SW480 (cell line): ENCODE results near the gene CCDC197.

Source experiments
- DNase-seq: peaks from one replicate; pipeline ENCODE4 v3.0.0-alpha.2; 2016; ENCODE audit warnings: low spot score

Gene CCDC197

DNA sequence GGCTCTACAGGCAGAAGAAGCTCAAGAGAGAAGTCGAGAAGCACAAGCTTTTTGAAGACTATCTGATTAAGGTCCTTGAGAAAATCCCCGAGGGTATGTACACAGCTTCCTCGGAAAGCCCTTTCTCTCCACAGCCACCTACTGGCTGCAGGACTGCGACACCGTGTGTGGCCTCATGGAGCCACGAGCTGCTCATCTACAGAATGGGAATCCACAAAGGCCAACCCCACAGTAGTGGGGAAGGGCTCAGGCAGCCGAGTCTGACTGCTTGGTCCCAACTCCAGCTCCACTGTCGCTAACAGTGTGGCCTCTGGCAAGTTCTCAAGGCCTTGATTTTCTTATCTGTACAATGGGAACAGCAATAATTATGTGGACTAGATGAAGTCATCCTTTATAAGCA is 2.5 kb downstream of the CCDC197 start:
- DNase-seq = no peak

DNA sequence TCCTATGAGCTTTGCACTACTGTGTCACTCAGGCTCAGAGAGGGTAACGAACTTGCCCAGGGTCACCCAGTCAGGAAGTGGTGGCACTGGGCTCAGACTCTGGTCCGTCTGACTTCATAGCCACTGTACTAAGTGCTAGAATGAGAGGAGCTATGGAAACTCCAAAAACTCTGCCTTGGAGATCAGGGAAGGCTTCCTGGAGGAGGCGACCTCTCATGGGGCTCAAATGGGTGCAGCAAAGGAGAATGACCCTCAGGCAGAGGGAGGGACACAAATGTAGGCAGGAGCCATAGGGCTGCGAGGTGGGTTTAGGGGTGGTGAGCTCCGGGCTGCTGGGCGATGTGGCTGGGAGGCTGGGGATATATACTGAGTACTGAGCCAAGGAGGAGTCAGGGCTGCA is 3.2 kb downstream of the CCDC197 start:
- DNase-seq = no peak

DNA sequence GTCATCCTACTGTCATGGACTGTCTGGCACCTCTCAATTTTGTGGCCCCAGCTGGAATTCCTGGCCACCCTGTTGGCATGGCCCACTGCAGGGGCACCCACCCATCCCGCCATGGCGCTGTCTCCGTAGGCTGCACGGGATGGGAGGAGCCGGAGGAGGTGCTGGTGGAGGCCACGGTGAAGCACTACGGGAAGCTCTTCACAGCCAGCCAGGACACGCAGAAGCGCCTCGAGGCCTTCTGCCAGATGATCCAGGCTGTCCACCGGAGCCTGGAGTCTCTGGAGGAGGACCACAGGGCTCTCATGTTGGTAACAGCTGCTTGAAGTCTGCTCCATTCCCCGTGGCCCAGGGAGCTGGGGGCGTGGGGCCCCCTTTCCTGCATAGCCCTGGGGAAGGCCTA is 3.9 kb downstream of the CCDC197 start:
- DNase-seq = no peak

DNA sequence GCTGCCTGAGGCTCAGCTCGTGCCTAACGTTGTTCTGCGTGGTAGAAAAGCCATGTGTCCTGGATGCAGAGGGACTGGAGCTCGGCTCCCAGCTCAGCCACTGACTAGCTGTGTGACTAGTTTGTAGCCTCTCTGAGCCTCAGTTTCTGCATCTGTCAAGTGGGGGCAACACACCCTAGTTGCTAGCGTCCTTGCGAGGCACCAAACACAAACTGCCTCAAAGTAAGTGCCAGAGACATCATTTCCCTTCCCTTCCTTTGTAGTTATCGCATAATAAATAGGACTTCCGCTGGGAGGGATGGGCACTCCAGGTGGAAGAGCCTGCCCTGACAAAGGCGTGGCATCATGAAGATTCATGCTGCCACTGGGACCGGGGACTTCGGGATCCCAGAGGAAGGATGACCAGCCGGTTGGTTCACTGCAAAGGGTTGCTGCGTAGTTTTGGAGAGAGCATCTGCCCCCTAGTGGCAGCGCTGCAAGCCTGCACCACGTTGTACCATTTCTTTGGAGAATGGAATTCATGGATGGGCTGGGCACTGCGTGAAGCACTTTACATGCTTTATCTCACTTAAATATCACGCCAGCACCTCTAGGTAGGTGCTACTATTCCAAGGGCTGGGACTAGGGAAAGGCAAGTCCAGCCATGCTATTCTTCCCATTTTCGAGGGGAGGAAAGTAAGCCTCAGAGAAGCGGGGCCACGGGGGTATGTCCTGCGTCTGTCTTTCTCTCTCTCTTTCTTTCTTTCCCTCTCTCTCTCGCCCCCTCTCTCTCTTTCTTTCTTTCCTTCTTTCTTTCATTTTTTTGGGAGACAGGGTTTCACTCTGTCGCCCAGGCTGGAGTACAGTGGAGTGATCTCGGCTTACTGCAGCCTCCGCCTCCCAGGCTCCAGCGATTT is 4.6 kb downstream of the CCDC197 start:
- DNase-seq = peak; percentile 94

DNA sequence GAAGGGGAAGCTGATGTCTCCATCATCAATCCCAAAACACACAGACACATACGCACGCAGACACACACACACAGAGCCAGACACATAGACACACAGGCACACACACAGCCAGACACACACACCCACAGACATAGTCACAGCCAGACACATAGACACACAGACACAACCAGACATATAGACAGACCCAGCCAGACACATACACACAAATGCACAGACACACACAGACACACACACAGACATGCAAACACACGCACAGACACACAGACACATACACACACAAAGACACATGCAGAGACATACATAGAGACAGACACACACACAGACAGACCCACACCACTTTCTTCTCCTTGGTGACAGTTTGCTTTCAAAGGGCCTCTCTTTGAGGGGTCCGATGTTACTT is 6.3 kb downstream of the CCDC197 start:
- DNase-seq = no peak

DNA sequence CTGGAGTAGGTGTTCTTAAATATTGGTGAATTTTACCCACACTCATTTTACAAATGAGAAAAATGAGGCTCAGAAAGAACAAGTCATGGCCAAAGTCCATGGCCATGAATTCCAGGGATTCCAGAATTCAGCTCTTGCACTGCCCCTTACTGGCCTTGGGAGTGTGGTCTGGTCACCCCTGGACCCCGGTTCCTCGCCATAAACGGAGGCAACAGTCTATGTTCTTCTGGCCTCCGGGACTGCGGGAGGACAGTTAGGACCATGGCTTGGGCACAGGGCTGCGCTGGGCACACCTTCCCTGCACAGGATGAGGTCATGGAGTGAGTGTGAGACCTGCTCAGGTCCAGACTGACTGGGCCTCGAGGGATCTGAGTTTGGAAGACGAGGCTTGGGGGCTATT is 6.9 kb downstream of the CCDC197 start:
- DNase-seq = no peak

DNA sequence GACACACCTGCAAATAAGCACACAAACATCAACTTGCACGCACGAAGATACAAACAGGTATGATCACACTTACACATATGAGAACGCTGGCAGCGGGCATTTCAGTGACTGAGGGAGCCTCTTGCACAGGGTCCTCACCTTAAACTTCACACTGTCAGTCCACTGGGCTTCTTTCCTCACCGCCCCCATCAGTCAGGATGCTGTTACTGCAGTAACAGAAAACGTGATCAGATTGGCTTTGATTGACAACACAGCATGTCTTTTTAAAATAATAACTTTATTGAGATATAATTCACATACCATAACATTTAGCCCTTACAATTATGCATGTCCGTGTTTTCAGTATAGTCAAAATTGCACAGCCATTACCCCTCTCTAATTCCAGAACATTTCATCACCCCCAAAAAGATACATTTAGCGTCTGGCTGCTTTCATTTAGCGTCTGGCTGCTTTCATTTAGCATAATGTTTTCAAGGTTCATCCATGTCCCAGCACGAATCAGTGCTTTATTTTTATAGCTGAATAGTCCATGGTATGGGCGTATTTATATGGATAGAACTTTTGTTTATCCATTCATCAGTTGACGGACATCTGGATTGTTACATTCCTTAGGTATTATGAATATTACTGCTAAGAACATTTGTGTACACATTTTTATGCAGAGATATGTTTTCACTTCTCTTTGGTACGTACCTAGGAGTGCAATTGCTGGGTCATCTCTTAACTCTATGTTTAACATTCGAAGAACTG is 8.4 kb downstream of the CCDC197 start:
- no peak for DNase-seq

DNA sequence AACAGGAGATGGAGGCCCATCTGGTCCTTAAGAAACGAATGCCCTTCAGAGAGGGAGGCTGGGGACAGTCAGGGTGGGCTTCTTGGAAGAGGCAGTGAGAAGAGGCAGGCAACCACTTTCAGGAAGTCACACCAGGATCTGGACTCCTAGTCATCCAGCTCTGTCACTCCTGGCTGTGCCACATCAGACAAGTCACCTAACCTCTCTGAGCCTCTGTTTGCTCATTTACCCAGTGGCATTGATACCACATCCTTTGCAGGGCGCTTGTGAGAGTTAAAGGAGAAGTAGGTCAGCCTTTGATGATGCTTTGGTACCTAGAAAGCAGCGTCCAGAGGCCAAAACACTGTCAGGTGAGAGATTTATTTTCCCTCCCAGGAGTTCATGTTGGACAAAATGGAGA is 11.1 kb downstream of the CCDC197 start:
- no peak for DNase-seq

DNA sequence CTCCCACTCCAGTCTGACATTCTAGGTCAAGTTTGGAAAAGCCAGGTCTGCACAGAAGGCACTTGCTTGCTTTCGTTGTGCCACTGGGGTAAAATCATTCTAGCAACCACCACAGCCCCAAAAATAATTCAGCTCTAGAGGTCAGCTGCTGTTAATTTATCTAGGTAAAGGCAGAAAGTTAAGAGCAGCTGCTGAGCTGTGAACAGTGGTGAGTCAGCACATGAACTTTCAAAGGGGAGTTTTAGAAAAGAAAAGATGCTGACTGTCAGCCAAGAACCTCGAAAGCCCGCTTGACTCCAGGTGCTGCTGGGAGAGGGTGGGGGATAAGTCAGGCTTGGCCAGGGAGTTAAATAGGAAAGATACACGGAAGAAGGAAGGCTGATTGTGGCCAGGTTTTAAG is 12.7 kb downstream of the CCDC197 start:
- peak; percentile 35 for DNase-seq

DNA sequence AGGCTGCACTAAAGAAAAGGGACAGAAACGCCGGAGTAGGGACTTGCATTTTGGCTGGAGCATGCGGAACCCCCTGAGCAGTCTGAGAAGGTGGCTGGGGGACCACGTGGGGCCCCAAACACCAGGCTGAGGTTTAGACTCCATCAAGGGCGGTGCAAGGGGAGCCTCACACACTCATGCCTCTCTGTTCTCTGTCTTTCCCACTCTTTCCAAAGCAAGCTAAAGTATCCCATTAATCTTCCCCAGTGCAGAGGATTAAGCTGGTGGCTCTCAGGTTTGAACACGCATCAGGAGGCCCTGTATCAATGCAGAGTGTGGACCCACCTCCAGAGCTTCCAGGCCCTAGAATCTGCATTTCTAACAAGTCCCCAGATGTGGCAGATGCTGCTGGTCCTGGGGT is 13.5 kb downstream of the CCDC197 start:
- no peak for DNase-seq

DNA sequence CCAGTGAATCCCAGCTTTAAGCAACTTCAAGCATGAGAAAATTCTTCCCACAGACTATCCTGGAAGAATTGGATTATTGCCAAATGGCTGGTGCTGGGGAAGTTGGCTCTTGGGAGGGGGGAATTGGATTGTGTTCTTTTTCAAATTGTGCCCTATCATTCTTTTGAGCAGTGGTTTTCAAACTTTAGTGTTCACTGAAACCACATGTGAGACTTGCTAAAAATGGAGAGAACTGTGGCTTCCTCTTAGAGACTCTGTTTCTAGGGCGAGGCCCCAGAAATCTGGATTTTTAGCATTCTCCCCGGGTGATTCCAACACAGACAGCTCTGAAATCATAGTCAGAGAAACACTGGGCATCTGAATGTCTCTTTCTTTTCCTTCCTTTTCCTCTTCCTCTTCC is 14.7 kb downstream of the CCDC197 start:
- peak; percentile 55 for DNase-seq

DNA sequence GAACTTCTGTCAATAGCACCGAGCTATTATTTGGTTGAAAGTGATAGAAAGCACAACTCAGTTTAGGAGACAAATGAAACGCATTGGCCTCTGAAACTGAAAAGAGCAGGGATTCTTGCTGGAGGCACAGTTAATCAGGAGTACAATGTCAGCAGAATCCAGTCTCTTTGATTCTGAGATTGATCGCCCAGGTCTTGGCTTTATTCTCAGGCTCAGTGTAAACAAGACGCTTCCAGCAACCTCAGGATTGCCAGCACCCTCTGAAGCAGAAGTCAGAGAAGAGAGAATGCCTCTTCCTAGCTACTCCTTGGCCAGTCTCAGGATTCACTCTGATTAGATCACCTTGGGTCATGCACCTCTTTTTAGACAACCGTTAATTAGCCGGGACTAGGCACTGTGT is 17.3 kb downstream of the CCDC197 start:
- DNase-seq = no peak

DNA sequence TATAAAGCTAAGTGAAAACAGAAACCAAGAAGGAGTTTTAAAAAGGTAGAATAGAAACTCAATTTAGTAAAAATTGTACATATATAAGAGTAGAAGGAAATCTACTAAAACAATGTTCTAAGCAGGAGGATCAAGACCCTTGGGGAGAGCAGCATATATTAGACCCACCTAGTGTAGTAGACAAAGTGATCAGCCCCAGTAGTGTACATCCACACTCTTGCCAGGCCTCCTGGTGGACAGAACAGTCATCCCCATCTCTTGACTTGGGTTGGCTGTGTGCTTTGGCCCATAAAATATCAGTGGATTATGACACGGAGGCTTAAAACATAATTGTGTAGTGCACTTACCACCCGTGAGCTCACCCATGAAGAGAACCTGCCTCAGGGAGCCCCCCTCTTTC is 18.1 kb downstream of the CCDC197 start:
- no peak for DNase-seq

DNA sequence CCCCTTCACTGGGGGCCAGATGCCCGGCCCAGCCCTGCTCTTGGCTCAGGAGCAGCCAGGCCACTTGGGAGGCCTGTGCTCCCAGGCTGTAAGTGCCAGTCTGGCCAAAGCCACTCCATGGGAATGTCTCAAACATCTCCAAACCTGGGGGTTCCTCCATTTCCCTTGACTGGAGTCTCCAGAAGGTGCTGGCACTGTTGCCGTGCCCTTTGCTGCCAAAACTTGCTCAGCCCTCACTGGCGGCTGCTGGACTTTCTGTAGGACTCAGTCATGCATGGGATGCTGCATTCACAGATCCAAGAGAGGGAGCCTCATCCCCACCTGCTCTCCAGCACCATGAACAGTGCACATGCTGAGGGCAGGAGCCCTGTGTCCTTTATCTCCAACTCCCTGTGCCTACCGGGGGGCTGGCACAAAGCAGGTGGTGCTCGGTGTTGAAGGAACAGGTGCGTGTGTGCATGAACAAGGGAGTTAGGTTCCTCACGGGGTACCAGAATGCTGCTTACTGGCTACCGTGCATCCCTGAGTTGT is 19.4 kb downstream of the CCDC197 start:
- DNase-seq = no peak

DNA sequence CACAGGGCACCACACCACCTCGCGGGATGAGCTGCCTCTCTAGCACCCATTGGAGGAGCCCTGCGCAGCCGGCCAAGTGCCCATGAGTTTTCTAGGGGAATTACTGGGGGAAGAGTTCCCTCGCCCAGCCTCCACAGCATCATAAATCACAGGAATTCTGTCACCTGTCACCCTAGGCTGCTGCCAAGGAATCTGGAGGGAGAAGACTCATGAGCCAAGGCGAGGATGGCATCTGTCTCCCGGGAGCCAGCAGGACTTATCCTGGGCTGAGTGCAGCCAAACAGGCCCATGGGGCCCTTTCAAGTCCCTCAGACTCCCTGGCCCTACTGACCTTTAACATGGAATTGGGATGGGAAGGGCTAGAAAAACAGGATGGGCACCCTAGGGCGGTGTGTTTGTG is 21.2 kb downstream of the CCDC197 start:
- no peak for DNase-seq

DNA sequence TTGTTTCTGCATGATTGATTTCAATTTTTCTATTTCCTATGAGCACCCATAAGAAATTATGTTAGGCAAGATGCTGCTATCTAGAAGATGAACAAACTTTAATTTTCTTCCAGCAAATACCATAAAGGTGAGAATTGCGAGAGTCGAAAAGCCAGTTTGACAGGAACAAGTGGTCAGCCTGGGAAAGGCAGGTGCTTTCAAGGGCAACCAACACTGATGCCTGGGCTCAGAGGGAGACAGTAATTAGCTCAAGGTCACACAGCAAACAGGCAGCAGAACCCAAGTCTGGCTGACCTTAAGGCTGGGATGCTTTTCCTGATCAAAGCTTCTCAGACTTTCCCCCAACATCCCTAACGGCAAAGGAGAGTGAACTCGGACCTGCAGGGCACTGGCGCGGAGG is 22.2 kb downstream of the CCDC197 start:
- no peak for DNase-seq

DNA sequence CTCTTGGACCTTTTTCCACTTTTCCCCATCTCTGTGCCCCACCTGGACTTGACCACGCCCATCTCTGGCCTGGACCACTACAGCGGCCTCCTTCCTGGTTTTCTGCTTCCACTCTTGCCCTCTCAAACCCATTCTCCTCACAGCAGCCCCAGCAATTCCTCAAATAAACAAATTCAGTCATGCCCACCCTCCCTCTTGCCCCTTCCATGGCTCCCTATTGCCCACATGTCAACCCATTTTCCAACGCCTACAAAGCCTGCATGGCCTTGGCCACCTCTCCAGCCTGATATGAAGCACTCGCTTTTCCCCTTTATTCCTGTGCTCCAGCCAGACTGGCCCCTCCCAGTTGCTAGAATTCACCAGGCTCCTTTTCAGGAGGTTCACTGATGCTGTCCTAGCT is 23.2 kb downstream of the CCDC197 start:
- no peak for DNase-seq

DNA sequence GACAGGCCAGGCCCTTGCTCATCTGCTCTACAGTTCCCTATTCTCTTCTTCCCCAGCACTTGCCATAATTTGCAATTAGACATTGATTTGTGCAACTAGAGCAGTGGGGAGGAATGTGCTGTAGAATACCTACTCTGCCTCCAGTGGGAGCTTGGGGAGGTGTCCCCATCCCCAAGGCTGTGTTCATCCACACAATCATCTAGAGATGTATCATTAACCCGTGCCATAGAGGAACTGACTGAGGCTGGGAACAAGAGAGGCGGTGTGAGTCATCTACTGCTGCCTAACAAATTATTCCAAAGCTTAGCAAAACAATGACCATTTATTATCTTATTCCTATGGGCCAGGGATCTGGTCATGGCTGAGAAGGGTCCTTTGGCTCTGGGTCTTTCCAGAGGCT is 23.9 kb downstream of the CCDC197 start:
- peak; percentile 41 for DNase-seq

DNA sequence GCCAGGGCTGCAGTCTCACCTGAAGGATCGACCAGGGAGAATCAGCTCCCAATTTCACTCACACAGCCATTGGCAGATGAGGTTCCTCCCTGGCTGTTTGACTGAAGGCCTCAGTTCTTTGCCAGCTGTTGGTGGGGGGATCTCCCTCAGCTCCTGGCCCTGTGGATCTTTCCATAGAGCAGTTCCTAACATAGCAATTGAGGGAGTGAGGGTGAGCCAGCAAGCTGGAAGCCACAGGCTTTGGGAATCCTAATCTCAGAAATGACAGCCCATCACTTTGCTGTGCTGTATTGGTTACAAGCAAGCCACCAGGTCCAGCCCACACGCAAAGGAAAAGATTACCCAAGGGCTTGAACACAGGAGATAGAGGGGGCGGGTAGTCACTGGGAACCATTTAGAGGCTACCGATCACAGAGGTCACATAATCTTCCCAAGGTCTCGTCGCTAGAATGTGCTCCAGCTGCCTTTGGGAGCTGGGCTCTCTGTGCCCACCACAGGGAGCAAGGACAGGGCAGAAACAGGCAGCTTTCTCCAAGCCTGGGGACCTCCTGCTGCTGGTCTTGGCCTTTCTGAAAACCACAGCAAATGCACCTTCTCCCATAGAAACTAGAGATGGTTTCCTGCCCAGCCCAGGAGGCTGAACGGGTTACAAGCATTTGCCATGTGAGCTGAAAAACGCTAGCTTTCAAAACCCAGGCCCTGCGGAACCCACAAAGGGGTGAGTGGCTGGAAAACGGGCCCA is 24.5 kb downstream of the CCDC197 start:
- no peak for DNase-seq

DNA sequence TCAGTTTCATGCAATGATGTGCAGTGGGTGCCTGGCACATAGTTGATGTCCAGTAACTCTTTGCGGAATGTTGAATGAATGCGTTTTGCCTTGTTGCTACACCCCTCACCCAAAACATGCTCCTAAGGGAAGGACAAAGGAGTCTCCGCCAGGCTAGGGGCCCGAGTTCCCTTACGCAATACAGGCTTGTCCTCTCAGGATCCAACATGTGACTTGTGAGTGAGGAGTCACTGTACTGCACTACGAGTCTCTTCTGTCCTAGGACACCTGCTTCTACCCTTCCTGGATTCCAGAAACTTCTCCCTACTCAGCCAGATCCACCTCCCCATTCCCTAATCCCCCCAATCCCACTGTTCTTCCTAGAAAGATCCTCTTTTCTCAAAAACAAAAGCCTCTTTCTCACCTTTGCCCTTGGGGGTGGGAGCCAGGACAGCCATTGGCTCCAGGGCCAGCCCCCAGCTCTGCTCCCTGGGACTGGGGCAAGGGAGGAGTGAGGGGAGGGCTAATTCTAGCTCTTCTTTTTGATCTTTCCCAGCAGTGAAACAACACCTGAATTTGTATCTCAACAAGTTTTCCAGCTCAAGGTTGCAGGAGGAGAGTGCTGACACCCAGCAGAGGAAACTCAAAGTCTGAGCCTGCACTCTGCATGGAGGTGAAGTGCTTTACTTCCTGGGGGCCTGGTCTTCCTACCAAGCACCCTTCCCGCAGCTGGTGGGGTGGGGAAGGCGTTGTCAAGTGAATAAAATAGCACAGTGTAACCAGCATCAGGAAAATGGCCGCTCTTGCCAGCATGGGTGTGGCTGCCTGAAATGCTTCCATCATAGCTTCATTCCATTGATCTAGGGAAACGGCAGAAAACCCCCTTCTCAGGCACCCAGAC is 25.7 kb downstream of the CCDC197 start:
- no peak for DNase-seq

DNA sequence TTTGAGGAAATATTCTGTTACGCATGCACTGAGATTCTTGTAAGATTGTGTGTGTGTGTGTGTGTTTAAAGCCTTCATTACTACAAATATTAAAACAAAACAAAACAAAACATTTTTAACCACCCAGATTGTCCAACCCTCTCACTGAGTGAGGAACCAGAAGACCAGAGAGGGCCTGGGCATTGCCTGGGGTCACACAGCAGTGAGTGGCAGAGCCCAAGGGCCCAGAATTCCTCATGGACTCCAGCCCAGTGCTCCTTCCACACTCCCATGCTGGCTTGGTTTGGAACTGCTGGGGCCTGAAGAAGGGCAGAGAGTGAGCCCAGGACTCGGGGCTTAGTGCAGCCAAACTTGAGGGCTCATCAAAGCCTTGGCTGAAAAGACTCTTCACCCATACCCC is 27.4 kb downstream of the CCDC197 start:
- DNase-seq = no peak

DNA sequence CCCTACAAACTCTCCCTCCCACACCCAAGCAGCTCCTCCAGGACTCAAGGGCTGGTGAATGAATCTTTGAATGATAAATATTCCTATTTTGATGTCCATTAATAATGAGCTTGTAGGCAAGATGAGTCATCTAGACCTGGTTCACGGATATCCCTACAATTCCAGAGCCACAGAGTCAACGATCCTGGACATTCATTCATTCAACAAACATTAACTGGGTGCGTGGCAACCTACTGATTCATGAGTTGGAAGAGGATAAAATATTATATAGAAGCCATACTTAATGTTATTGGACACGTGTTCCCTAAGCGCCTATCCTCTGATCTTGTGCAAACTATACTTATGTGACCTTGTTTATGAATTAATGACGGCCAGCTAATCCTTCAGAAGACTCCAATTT is 28.6 kb downstream of the CCDC197 start:
- DNase-seq = peak; percentile 36
